Measurements from ENCODE around the gene HIP1R. TPM values are rescaled to one million over a fixed set of nuclear protein-coding genes. Genes with fewer than 3 reads are reported as not detected.

HIP1R gene
- total and polyA plus RNA-seq, 2 of the 8 experiments (the other 6 are each of a cell fraction or from before 2014, with no cell fraction given), result 11.2 to 14.5 TPM

DNA sequence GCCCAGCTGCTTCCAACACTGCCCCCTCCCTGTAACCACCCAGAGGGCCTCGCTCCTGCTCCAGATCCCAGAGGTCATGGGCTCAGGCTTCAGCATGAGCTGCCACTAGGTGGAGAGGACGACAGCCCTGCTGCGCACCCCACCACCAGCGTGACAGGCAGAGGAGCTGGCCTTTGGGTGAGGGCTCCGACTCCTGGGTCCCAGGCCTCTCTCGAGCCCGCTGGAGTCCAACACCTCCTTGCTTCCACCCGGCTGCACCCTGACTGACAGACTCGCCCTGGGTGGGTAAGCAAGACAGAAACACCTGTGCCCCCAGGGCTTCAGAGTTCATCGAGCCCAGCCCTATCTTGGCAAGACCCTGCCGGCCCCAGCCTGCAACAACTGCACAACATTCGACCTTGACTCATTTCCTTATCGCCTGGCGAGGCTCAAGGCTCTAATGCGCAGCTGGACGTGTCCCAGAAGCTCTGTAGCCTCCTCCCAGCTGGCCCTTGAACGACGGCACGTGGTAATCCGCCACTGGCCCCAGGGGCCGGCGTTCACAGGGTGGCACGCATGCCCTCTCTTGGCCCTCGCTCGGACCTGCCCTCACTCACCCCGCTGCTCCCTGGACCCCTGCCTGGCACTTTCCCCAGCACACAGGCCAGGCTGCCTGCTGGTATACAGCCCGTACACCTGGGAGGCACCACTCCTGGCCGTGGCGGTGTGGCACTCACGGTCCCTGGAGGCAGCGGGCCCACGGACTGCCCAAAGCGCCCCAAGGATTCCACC is 32.6 kb downstream of the HIP1R start:
- no peaks in the 10 kb centered on the region for H3K23me2 ChIP-seq (ENCODE audit: low read depth, low read length)
- H2AK5ac ChIP-seq (ENCODE audit: low read depth, low read length), result no peak overlapping the region
- H4K8ac ChIP-seq (ENCODE audit: extremely low read depth, insufficient read depth, low read length), result no peak overlapping the region; the same call in 1 of the 2 replicates
- H3K27ac ChIP-seq (ENCODE audit: low read depth, low read length), result no peak overlapping the region
- H3K4me1 ChIP-seq (replicated peaks in 1 of 4; ENCODE audit: control insufficient read depth in 3 of 4, insufficient read depth in 4 of 4, low read length in 3 of 4), result peaks cover 0 to 11% (median 7%) of the 10 kb centered on the region in 4 experiments
- H2BK12ac ChIP-seq (ENCODE audit: low read depth, low read length), result no peak overlapping the region
- DNase-seq (ENCODE audit: low read depth in 1 of 2, low spot score in 2 of 2) (peak in 1 of 2 experiments; percentile 72), FAIRE-seq (no peak)
- H3K18ac ChIP-seq (ENCODE audit: extremely low read depth, low read length), result no peak overlapping the region
- H3K27me3 ChIP-seq (replicated peaks in 1 of 4; ENCODE audit: control insufficient read depth in 3 of 4, extremely low read depth in 1 of 4, insufficient read depth in 3 of 4, low read length in 3 of 4), result peaks cover 32 to 55% (median 51%) of the 10 kb centered on the region in 4 experiments
- no peak overlapping the region for H3K14ac ChIP-seq (ENCODE audit: insufficient read length)
- no peaks in the 10 kb centered on the region for H3K79me2 ChIP-seq (ENCODE audit: control insufficient read depth in 1 of 2, insufficient read depth in 2 of 2, low read length in 2 of 2)
- H4K20me1 ChIP-seq (replicated peaks in 1 of 2; ENCODE audit: control insufficient read depth in 1 of 2, insufficient read depth in 2 of 2, low read length in 2 of 2), result peaks cover 48 to 58% of the 10 kb centered on the region in 2 experiments
- no peak overlapping the region for H2BK120ac ChIP-seq (replicated peaks; ENCODE audit: low read depth, low read length)
- H2BK15ac ChIP-seq (ENCODE audit: low read length), result no peak overlapping the region
- no peak overlapping the region for H2AFZ ChIP-seq (ENCODE audit: low read length)
- H2BK20ac ChIP-seq (ENCODE audit: low read length), result no peak overlapping the region
- H3K9ac ChIP-seq (replicated peaks in 1 of 4; ENCODE audit: extremely low read depth in 1 of 4, low read depth in 3 of 4, low read length in 3 of 4), result no peak overlapping the region
- WGBS, 2 experiments (ENCODE audit: extremely low coverage in 1 of 2, insufficient coverage in 1 of 2, insufficient read length in 1 of 2, insufficient replicate concordance in 2 of 2, low coverage in 1 of 2, low lambda C conversion rate in 2 of 2, missing lambda C conversion rate in 1 of 2), result 94% methylated on average over 26 of the region's 33 CpGs; no CpG with 5 or more reads in 1 of the 2 experiments
- H4K91ac ChIP-seq (replicated peaks; ENCODE audit: insufficient read length, low read length), result no peak overlapping the region
- no peak overlapping the region for H3K4ac ChIP-seq (replicated peaks; ENCODE audit: insufficient read length, low read depth, low read length)
- H3K56ac ChIP-seq (replicated peaks; ENCODE audit: insufficient read length, low read depth, low read length), result no peak overlapping the region
- H3K4me3 ChIP-seq (ENCODE audit: extremely low read depth in 1 of 4, insufficient read depth in 2 of 4, low read depth in 3 of 4, low read length in 4 of 4), result no peak overlapping the region
- H3K9me3 ChIP-seq (ENCODE audit: insufficient read depth in 2 of 2, low read depth in 1 of 2, low read length in 1 of 2), result no peaks in the 10 kb centered on the region
- H4K5ac ChIP-seq (ENCODE audit: insufficient read length, low read depth, low read length), result no peak overlapping the region
- no peak overlapping the region for H3K4me2 ChIP-seq (ENCODE audit: insufficient read depth in 1 of 2, low read depth in 2 of 2, low read length in 2 of 2)
- POLR2A ChIA-PET (ENCODE audit: partially characterized antibody), result interaction anchor here (0.6 to 1.4 kb wide), 6 partner anchors 12 to 365 kb away, joined by 3 to 4 read pairs (median 3); no protein-coding TSS in a partner anchor
- H3K23ac ChIP-seq (ENCODE audit: insufficient read length), result no peak overlapping the region
- CTCF ChIA-PET (ENCODE audit: partially characterized antibody), result interaction anchor here (0.6 to 20.1 kb wide), 24 partner anchors 10 to 1034 kb away, joined by 3 to 473 read pairs (median 4); partner anchors contain the start of genes OGFOD2 and VPS37B
- no peak overlapping the region for H2BK5ac ChIP-seq (ENCODE audit: low read depth, low read length)
- peaks cover 4% of the 10 kb centered on the region for H3K79me1 ChIP-seq (ENCODE audit: low read depth, low read length)
- H3K36me3 ChIP-seq (ENCODE audit: control insufficient read depth in 2 of 4, insufficient read depth in 4 of 4, low read length in 3 of 4), result peaks cover 0 to 24% (median 8%) of the 10 kb centered on the region in 4 experiments; a peak in 4 of 8 replicates
- TF ChIP-seq CEBPB (IDR thresholded peaks at IDR 0.05; ENCODE audit: low read depth, low read length) (no peak), CREB1 (IDR thresholded peaks at IDR 0.05) (no peak), EGR1 (IDR thresholded peaks at IDR 0.05; ENCODE audit: borderline replicate concordance, low read depth, low read length) (no peak), YY1 (IDR thresholded peaks at IDR 0.05; ENCODE audit: low read depth, low read length) (no peak), RAD21 (IDR thresholded peaks at IDR 0.05 in 1 of 2, conservative IDR thresholded peaks at IDR 0.05 in 1 of 2; ENCODE audit: low read depth in 2 of 2, low read length in 2 of 2) (peak; percentile 53 to 71), TCF12 (IDR thresholded peaks at IDR 0.05; ENCODE audit: low read depth, low read length) (no peak), GABPA (IDR thresholded peaks at IDR 0.05; ENCODE audit: borderline replicate concordance, insufficient read depth, low read length) (0 out of 2 replicates have a peak, but pooled peaks have one; percentile 39), NRF1 (IDR thresholded peaks at IDR 0.05; ENCODE audit: low read depth, low read length) (no peak), SIN3A (conservative IDR thresholded peaks at IDR 0.05 in 1 of 2, IDR thresholded peaks at IDR 0.05 in 1 of 2; ENCODE audit: low read depth in 1 of 2, low read length in 2 of 2) (0 out of 4 replicates have a peak, but pooled peaks of 1 of the 2 experiments have one; percentile 30), POLR2AphosphoS5 (IDR thresholded peaks at IDR 0.05; ENCODE audit: low read depth, low read length) (0 out of 2 replicates have a peak, but pooled peaks have one; percentile 13), SUZ12 (IDR thresholded peaks at IDR 0.05; ENCODE audit: low read length) (no peak), JUND (IDR thresholded peaks at IDR 0.05; ENCODE audit: low read length) (no peak), POLR2A (IDR thresholded peaks at IDR 0.05; ENCODE audit: control extremely low read depth in 1 of 2, low read depth in 2 of 2, low read length in 2 of 2) (no peak)
